Keratinocyte (primary cell): ENCODE measurements around the gene SLC2A9. TPM values are rescaled to one million over a fixed set of nuclear protein-coding genes. Genes with fewer than 3 reads are reported as not detected.

Source experiments
- DNase-seq: peaks from one replicate; pipeline ENCODE4 v3.0.0-alpha.2; 2011; ENCODE audit warnings: low read depth, missing footprints, low spot score
- FAIRE-seq: peaks from 2 replicates; lab custom pipeline; 2011; peaks lifted over from hg19 to GRCh38; lab: Jason Lieb, UNC
- H2AFZ ChIP-seq: 2 replicates; pipeline ENCODE4 v1.6.0; 2012; ENCODE audit warnings: low read length, control low read depth, inconsistent platforms; ENCODE audit not compliant: control insufficient read depth
- H3K27ac ChIP-seq: 2 replicates; pipeline ENCODE4 v1.5.1; 2011; ENCODE audit warnings: low read length; ENCODE audit not compliant: control insufficient read depth, insufficient read depth
- H3K27me3 ChIP-seq: 3 replicates; pipeline ENCODE4 v1.6.0; 2011; ENCODE audit warnings: low read length; ENCODE audit not compliant: control insufficient read depth, insufficient read depth; ENCODE audit errors: extremely low read depth
- H3K36me3 ChIP-seq, 2 experiments: 2 replicates in 1 of 2; 3 replicates in 1 of 2; pipeline ENCODE4 v1.5.1; 2011; ENCODE audit warnings: low read length in 2 of 2, mild to moderate bottlenecking in 1 of 2; ENCODE audit not compliant: control insufficient read depth in 2 of 2, insufficient read depth in 2 of 2; ENCODE audit errors: extremely low read depth in 1 of 2
- H3K4me1 ChIP-seq: 3 replicates; pipeline ENCODE4 v1.5.1; 2011; ENCODE audit warnings: low read length; ENCODE audit not compliant: control insufficient read depth, insufficient read depth; ENCODE audit errors: extremely low read depth
- H3K4me2 ChIP-seq: 3 replicates; pipeline ENCODE4 v1.6.0; 2011; ENCODE audit warnings: low read depth, low read length; ENCODE audit not compliant: control insufficient read depth, insufficient read depth; ENCODE audit errors: extremely low read depth
- H3K4me3 ChIP-seq, 3 experiments: fragments of 200-600 bp in 1 of 3; sonication (generic) in 1 of 3; 2 replicates in 2 of 3; 3 replicates in 1 of 3; pipeline ENCODE4 v1.5.1; 2011 to 2016; ENCODE audit warnings: low read length in 3 of 3, mild to moderate bottlenecking in 3 of 3, control low read depth in 2 of 3, inconsistent platforms in 1 of 3, low read depth in 1 of 3, mixed read lengths in 1 of 3, mixed run types in 1 of 3, moderate library complexity in 1 of 3; ENCODE audit not compliant: control insufficient read depth in 2 of 3, insufficient read depth in 2 of 3; ENCODE audit errors: extremely low read depth in 1 of 3
- H3K79me2 ChIP-seq: 2 replicates; pipeline ENCODE4 v1.6.0; 2012; ENCODE audit warnings: low read length; ENCODE audit not compliant: control insufficient read depth, insufficient read depth
- H3K9ac ChIP-seq: 3 replicates; pipeline ENCODE4 v1.6.0; 2011; ENCODE audit warnings: low read length; ENCODE audit not compliant: control insufficient read depth, insufficient read depth; ENCODE audit errors: extremely low read depth
- H3K9me1 ChIP-seq: 3 replicates; pipeline ENCODE4 v1.6.0; 2011; ENCODE audit warnings: low read length; ENCODE audit not compliant: control insufficient read depth, insufficient read depth; ENCODE audit errors: extremely low read depth
- H3K9me3 ChIP-seq: 2 replicates; pipeline ENCODE4 v1.5.1; 2012; ENCODE audit warnings: low read depth, low read length; ENCODE audit not compliant: control insufficient read depth
- H4K20me1 ChIP-seq: 3 replicates; pipeline ENCODE4 v1.6.0; 2011; ENCODE audit warnings: low read length; ENCODE audit not compliant: control insufficient read depth, insufficient read depth; ENCODE audit errors: extremely low read depth
- EZH2 ChIP-seq: IDR thresholded peaks from one replicate; pipeline ENCODE4 v1.6.1; 2012; ENCODE audit warnings: inconsistent platforms, mild to moderate bottlenecking, low read length, moderate library complexity
- dilution Hi-C: fragments of 300-500 bp; cut with MboI; formaldehyde crosslinking; loops from one replicate; pipeline ENCODE4 v1.7.0; 2020; ENCODE audit warnings: low sequenced_read_pairs; ENCODE audit not compliant: extremely low pct_ligation_motif_present
- polyA plus RNA-seq, 5 experiments: library from polyadenylated mRNA; depleted of rRNA in 3 of 5; stranded (reverse) in 3 of 5; stranded (forward) in 1 of 5; unstranded in 1 of 5; fragments of >200 nt; gene quantifications; 1 replicate in 1 of 5; 2 replicates in 3 of 5; 3 replicates in 1 of 5; pipeline versions ENCODE4 v1.2.1 to v1.2.3, GENCODE V29; 2011 to 2012; ENCODE audit warnings: missing spikeins in 2 of 5, low read depth in 1 of 5, low replicate concordance in 1 of 5
- TF ChIP-seq, protein P1 (sequence below), 3 experiments: IDR thresholded peaks in 1 of 3; conservative IDR thresholded peaks in 1 of 3; optimal IDR thresholded peaks in 1 of 3; 2 replicates in 2 of 3; 3 replicates in 1 of 3; pipeline versions ENCODE3 to v1.5.1; 2011; ENCODE audit warnings: low read length in 3 of 3, mild to moderate bottlenecking in 3 of 3, moderate library complexity in 2 of 3, control low read depth in 1 of 3, inconsistent platforms in 1 of 3; ENCODE audit not compliant: insufficient read depth in 2 of 3; ENCODE audit errors: extremely low read depth in 1 of 3

SLC2A9 gene
- polyA plus RNA-seq, 1 donor (not counting 4 experiments of a cell fraction or from before 2014, with no cell fraction given), result 37.3 TPM

DNA sequence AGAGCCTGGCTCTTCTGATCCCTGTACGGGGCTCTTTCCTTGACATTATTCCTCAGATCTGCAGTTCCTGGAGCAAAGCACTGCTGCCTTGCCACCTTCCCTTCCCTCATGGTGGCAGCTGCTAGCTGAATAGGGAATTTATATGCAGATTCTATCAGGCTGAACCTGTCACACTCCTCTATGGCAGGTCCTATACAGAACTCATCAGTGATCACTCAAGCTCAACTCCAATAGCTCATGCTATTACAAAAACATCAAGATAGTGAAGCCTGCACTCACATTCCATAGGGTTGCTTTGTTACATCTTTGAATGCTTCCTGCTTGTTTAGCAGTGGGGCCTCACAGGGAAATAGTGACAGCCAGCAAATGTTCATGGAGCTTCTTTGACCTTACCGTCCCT lies 71.7 kb downstream of the SLC2A9 start:
- H3K27ac ChIP-seq, result no peak overlapping the region
- H3K9ac ChIP-seq, result no peak overlapping the region
- H3K4me1 ChIP-seq, result peaks cover 5% of the 10 kb centered on the region
- H4K20me1 ChIP-seq, result no peaks in the 10 kb centered on the region
- dilution Hi-C loops, result no loop called here
- FAIRE-seq (no peak), DNase-seq (no peak)
- TF ChIP-seq, protein P1, sequence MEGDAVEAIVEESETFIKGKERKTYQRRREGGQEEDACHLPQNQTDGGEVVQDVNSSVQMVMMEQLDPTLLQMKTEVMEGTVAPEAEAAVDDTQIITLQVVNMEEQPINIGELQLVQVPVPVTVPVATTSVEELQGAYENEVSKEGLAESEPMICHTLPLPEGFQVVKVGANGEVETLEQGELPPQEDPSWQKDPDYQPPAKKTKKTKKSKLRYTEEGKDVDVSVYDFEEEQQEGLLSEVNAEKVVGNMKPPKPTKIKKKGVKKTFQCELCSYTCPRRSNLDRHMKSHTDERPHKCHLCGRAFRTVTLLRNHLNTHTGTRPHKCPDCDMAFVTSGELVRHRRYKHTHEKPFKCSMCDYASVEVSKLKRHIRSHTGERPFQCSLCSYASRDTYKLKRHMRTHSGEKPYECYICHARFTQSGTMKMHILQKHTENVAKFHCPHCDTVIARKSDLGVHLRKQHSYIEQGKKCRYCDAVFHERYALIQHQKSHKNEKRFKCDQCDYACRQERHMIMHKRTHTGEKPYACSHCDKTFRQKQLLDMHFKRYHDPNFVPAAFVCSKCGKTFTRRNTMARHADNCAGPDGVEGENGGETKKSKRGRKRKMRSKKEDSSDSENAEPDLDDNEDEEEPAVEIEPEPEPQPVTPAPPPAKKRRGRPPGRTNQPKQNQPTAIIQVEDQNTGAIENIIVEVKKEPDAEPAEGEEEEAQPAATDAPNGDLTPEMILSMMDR (optimal IDR thresholded peaks at IDR 0.05 in 1 of 3, IDR thresholded peaks at IDR 0.05 in 1 of 3, conservative IDR thresholded peaks at IDR 0.05 in 1 of 3; ENCODE audit: extremely low read depth in 1 of 3, insufficient read depth in 2 of 3, low read length in 3 of 3), result no peak
- TF ChIP-seq EZH2, result no peak
- H3K36me3 ChIP-seq, result peaks cover 8% of the 10 kb centered on the region in 2 experiments
- H3K4me3 ChIP-seq, result no peak overlapping the region
- no peaks in the 10 kb centered on the region for H3K79me2 ChIP-seq
- H3K9me3 ChIP-seq, result no peaks in the 10 kb centered on the region
- no peaks in the 10 kb centered on the region for H3K27me3 ChIP-seq
- no peak overlapping the region for H2AFZ ChIP-seq
- no peak overlapping the region for H3K4me2 ChIP-seq
- peaks cover 2% of the 10 kb centered on the region for H3K9me1 ChIP-seq

DNA sequence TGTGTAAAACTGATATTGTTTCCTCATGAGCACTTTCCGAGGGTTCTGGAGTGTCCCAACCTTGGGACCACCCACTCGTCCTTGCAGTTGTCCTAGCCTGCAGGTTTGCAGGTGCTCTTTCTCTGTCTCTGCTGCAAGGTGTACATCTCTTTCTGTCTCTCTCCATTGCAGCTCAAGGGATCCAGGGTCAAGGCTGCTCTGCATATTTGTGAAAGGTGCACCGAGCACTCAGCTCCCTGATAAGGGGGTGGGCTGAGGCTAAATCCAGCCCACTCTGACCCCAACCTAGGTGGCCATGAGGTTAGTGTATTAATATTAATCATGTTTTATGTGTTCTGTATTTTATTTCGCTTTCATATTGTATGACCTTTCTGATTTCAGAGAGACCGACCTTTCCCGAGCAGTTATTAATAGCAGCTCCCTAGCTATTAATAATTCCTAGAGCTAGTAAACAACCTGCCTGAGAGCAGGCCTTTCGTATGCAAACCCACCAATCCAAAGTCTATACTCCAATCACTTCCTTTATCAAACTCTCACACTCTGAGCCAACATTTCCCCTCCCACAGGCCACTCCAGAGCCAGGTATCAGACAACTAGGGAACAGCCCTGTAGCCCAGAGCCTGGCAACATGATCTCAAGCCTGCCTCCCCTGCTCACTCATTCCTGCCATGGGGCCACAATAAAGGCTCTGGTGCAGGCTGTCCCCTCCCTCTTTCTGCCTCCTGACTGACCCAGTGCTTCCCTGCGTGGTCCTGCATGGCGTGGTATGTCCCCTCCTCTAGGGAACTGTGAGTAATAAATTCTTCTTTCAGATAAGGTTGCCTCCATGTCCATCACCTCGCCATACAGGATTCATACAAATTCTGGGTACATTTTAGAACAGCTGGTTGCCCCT lies 73.9 kb downstream of the SLC2A9 start:
- Histone ChIP-seq H3K4me2 (no peak overlapping the region), H3K4me1 (peaks cover 5% of the 10 kb centered on the region), H3K9ac (no peak overlapping the region), H3K9me1 (peaks cover 2% of the 10 kb centered on the region), H3K36me3 (peaks cover 2 to 8% of the 10 kb centered on the region in 2 experiments), H3K9me3 (no peaks in the 10 kb centered on the region), H2AFZ (no peak overlapping the region), H3K27ac (no peak overlapping the region), H3K79me2 (no peaks in the 10 kb centered on the region), H3K27me3 (no peaks in the 10 kb centered on the region), H4K20me1 (peaks cover 3% of the 10 kb centered on the region), H3K4me3 (no peak overlapping the region)
- TF ChIP-seq, protein P1 (optimal IDR thresholded peaks at IDR 0.05 in 1 of 3, IDR thresholded peaks at IDR 0.05 in 1 of 3, conservative IDR thresholded peaks at IDR 0.05 in 1 of 3; ENCODE audit: extremely low read depth in 1 of 3, insufficient read depth in 2 of 3, low read length in 3 of 3), result no peak
- no peak for TF ChIP-seq EZH2
- DNase-seq (peak; percentile 13), FAIRE-seq (no peak)
- dilution Hi-C loops, result no loop called here
